Measurements from ENCODE around the gene MCF2L.
"Not testable (repeated sequence)": the region's sequence is repeated elsewhere in the genome, so short reads cannot be mapped to it uniquely, and the experiment has no call there.

DNA sequence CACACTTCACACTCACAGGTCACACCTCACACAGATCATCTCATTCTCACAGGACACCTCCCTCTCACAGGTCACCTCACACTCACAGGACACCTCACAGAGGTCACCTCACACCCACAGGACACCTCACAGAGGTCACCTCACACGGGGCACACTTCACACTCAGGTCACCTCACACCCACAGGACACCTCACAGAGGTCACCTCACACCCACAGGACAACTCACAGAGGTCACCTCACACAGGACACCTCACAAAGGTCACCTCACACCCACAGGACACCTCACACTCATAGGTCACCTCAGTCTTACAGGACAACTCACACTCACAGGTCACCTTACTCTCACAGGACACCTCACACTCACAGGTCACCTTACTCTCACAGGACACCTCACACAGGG is 143.5 kb downstream of the MCF2L start:
- TF ChIP-seq, protein P1, sequence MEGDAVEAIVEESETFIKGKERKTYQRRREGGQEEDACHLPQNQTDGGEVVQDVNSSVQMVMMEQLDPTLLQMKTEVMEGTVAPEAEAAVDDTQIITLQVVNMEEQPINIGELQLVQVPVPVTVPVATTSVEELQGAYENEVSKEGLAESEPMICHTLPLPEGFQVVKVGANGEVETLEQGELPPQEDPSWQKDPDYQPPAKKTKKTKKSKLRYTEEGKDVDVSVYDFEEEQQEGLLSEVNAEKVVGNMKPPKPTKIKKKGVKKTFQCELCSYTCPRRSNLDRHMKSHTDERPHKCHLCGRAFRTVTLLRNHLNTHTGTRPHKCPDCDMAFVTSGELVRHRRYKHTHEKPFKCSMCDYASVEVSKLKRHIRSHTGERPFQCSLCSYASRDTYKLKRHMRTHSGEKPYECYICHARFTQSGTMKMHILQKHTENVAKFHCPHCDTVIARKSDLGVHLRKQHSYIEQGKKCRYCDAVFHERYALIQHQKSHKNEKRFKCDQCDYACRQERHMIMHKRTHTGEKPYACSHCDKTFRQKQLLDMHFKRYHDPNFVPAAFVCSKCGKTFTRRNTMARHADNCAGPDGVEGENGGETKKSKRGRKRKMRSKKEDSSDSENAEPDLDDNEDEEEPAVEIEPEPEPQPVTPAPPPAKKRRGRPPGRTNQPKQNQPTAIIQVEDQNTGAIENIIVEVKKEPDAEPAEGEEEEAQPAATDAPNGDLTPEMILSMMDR (IDR thresholded peaks at IDR 0.05), result not testable (repeated sequence)
- not testable (repeated sequence) for TF ChIP-seq POLR2A (IDR thresholded peaks at IDR 0.05)
